Measurements from ENCODE around the gene HOXB13.

HOXB13 gene

DNA sequence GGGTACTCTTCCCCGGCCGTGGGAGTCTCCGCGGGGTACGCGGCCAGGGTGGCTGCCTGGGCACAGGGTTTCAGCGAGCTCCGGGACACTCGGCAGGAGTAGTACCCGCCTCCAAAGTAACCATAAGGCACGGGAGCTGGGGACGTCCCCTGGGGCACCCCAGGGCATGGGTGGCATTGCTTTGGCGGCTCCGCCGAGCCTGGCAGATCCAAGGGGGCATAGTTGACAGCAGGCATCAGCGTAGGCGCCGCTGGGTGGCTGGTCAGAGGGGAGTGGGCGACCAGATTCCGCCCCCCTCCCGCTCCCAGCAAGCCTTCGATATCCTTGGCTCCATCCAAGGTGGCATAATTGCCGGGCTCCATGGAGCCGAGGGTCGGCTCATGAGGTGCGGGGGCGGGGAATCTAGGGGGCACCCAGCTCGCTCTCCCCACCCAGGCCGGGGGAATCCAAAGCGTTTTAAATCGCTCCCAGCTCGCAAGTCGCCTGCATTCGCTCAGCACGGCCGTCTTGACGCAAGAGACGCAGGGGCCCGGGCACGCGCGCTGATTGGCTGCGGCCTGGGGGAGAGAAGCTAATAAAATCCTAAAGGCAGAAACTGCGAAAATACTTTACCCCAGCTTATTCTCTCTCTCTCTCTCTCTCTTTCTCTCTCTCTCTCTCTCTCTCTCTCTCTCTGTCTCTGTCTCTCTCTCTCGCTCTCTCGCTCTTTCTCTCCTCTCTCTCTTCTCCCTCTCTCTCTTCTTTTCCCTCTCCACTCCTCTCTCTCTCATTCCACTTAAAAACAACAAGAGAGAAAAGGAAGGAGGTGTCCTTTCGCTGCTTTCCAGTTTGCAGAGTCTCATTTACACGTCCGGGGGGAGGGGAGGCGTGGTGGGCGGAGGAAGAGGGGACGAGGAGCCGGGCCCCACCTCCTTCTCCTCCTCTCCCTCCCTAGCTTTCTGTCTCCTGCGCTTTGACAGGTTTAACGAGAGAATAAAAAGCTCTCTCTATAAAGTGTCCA lies at the start of gene HOXB13:
Gene HOXB13, minus strand, starts transcription at position 519 of the 1,000 bp plus-strand sequence. Its CDS starts 157 bp downstream, at position 362.
- no peak for DNase-seq

DNA sequence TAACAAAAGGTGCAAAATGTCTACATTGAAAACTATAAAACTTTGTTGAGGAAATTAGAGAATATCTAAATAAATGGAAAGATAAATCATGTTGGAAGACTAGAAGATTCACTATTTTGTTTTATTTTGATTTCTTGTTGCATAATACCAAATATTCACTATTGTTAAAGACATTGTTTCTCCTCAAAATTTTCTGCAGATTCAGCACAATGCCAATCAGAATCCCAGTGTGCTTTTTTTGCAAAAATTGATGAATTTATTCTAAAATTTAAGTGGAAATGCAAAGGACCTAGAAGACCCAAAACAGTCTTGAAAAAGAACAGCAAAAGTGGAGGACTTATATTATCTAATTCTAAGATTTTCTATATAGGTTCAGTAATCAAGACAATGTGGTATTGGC lies 48.1 kb upstream of the HOXB13 start:
- no peak for DNase-seq

DNA sequence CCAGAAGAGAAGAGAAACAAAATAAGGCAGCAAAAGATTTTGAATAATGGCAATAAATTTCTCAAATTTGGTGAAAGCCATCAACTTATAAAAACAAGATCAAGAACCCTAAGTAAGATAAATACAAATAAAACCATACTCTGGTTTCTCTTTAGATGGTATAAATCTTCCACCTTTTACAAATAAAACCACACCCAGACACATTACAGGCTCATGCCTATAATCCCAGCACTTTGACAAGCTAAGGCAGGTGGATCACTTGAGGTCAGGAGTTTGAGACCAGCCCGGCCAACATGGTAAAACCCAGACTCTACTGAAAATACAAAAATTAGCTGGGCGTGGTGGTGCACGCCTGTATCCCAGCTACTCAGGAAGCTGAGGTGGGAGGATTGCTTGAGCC lies 44.7 kb upstream of the HOXB13 start:
- DNase-seq: no peak

DNA sequence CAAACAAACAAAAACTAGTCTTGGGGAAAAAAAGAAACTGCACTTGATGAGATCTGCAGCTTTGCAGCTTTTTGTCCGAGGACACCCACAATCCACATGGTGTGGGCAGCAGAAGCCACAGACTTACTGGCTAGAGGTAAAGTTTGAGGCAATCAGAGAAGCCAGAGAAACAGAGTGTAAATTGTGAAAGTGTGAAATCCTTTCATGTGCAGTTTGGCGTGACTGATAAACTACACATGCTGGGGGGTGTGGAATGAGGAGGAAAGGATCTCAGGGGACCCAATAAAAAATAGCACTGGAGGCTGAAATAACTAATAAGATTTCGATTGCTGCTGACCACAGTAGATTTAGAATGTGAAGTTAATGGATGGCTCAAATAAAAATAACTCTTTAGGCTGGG lies 42.4 kb upstream of the HOXB13 start:
- no peak for DNase-seq

DNA sequence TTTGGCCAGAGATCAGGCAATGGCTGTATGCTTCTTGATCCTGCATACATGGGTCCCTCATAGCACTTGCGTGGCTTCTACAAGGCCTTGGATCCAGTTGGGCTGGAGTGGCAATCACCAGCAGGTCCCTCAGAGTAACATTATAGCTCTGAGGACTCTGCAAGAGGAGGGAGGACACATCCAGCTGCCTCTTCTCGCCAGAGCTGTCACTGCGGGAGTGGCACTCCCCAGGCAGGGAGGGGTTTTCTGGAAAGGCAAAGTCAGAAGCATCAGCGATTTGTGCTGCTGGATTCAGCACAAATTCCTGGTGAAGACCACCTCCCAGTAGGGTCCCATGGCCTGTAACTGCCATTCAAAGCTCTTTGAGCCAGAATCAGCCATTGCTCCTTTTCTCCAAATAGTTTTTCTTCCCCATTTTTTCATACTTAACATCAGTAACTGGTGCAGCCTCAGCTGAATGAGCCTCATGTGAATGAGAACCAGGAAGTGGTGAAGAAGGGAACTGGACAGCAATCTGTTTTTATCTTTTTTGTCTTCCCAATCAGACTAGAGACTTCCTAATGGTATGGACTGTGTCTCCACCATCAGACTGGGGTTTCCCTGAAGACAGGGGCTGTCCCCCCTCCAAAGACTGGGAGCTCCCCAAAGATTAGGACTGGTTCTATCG lies 40.6 kb upstream of the HOXB13 start:
- no peak for DNase-seq

DNA sequence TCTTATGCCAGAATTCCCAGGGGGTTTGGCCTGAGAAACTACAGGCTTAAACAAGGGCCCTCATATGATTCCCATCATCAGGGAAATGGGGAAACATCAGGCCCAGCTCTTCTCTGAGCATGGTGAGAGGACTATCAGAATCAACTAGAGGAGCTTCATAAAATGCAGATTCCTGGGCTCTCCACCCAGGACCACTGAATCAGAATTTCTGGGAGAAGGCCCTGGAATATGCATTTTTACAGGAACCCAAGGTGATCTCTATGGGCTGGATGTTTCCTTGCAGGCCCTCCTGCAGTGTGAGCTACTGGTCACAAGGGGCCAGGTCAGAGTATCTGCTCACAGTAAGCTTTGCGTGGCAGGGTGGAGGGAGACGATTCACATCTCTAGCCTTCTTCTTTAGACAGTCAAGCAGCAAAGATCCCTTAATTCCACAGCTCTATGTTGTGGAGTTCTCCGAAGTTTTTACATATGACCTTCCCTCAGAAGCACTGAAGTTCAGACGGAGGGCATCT lies 38.8 kb upstream of the HOXB13 start:
- no peak for DNase-seq

DNA sequence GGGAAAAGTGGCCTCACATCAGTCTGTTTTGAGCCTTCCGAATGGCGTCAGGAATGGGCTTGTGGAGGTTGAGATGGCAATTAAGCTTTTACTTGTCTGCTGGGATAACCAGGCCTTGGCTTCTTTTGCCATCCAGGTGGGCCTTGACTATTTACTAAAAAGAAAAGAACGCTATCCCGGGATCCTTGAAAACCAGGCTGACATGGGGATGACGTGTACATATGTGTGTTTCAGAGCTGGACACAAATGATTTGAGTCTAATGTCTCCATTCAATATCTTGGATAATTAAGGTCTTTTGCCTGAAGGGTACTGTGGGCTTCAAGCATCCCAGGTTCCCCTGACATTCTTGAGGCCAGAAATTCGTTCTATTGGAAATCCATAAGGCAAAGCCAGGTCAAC lies 32.6 kb upstream of the HOXB13 start:
- no peak for DNase-seq

DNA sequence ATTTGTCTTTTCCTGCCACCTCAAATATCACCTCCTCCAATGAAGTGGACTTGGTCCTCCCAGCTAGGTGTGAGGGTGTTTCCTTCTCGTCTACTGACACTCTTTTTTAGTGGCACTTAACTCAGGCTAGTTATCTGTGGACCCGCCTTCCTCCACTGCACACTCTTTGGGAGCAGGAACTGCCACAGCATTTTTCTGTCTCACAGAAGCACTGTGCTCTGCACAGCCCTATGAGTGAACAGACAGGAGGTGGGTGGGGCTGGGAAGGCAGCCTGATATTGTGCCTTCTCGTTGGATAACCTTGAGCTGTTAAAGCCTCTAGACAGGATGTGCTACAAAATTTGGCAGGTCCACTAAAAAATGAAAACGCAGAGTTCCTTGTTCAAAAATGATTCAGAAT lies 31.9 kb upstream of the HOXB13 start:
- DNase-seq: no peak

DNA sequence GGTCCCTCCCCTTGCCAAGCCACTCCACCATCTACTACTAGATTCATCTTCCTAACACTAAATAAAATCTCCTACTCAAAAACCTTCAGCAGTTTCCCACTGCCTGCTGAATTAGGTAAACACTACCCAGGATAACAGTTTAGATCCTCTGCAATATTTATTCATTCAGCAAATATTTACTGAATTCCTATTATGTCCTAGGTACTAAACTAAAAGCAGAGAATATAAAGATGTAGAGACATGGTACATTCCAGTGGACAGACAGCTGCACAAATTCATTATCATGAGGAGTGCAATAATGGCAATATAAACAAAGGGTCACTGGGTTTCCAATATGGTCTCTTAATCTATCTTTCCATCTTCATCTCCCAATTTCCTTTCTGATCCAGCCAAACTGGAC lies 30.7 kb upstream of the HOXB13 start:
- no peak for DNase-seq

DNA sequence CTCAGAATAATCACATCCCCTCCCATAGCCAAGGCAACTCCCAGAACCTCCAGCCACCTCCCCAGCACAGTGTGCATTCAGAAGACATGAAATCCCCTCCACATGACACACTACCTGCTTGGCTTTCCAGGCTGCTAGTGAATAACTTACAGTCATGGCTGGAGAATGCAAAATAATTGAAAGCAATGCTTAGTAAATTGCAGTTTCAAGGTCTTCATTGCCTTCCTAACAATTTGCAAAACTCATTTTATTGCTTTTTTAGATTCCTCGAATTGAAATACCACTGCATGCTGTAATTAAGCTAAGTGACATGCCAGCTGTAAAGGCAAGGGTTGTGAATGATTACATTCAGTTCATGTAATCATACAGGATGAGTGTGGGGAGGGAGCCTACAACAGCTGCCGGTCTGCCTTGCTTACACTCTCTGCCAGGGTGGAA lies 29.0 kb upstream of the HOXB13 start:
- DNase-seq: no peak

DNA sequence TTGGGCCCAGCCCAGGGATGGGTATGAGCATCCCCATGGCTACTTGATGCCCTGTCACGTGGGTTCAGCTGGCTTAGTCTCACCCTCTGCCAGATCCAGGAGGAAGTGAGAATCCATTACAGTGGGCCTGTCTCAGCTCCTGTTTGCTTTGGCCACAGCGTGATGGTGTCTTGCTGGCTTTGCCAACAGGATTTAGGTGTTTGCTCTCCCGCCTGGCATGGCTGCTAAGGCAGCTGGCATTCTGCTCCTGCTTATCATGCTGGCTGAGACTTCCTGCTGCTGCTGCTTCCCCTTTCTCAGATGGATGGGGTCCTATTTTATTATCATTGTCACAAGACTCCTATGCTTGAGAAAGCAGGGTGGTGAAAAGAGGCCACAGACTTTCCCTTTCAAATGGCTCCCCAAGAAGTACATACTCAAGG lies 28.3 kb upstream of the HOXB13 start:
- DNase-seq: no peak

DNA sequence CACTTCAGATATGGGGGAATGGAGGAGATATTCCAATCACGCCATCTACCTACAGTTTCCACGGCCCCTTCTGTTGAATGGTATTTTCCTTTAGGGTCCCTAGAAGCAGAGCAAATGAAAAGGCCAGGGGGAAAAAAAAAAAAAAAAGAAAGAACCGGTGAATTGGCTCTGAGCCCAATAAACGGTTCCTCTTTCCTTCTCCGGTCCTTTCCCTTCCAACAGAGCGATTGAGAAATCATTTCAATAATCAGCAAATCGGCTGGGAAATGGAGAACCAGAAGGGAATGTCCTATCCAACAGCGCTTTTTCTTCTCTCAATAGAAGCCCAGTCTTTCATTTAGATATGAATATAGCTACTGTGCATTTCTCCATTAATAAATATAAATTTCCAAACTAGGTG lies 26.8 kb upstream of the HOXB13 start:
- no peak for DNase-seq

DNA sequence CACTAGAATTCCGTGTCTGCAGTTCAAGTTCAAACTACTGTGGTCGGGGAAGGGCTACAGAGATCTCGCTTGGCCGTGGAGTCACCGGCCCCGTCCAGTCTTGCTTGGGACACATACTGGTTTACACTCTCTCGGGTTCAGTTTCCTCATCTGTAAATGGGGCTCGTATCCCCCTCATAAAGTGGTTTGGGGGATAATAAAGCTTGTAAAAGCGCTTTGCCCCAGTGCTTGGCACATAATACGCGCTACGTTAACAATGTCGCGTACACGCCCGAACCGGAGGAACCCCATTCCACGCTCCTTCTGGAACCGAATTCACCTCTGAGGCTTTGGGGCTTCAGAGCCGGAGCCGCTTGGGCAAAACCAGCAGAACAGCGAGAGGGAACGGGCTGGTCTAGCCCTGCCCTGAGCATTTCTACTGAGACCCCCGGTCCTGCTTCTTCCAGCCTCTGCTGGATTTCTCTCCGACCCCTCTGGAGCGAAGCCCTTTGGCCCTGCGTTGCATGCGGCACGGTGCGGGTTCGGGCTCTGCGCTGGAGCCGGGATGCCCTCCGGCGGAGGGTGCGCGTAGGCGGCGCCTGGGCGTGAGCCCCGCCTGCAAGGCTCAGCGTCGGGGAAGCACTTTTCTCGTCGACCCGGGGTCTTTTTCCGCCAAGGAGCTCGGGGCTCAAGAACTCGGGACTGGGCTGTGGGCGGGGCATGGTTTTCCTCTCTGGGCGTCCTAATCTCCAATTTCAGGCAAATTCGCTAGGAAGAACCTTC lies 26.1 kb upstream of the HOXB13 start:
- no peak for DNase-seq

DNA sequence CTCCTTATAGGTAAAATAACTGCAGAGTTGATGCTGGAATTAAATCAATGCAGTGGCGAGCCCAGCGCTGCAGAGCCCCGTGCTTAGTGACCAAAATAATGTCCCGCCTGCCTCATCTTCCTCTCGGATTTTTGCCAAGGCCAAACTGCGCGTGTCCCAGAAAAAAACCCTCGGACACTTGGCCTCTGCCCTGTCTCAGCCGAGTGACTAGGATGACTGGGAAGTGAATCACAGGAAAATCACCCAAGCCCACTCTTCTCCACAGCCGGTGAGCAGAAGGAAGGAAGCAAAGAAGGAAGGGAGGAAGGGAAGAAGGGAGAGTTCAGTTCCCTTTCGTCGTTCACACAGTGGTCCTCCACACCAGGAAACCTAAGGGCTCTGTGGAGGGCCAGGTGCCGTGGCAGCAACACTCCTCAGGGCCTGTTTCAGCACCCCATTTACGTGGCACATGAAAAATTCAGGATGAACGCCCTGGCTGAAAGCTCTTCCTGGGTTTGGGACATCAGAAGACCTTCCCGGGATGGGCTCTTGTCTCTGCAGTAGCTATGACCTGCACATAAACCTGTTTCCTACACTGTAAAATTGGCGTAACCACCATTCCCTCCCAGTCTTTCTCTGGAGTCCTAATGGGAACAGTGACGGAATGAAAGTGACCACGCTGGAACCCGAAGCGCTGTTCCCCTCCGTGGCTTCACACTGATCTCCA lies 25.4 kb upstream of the HOXB13 start:
- DNase-seq: no peak

DNA sequence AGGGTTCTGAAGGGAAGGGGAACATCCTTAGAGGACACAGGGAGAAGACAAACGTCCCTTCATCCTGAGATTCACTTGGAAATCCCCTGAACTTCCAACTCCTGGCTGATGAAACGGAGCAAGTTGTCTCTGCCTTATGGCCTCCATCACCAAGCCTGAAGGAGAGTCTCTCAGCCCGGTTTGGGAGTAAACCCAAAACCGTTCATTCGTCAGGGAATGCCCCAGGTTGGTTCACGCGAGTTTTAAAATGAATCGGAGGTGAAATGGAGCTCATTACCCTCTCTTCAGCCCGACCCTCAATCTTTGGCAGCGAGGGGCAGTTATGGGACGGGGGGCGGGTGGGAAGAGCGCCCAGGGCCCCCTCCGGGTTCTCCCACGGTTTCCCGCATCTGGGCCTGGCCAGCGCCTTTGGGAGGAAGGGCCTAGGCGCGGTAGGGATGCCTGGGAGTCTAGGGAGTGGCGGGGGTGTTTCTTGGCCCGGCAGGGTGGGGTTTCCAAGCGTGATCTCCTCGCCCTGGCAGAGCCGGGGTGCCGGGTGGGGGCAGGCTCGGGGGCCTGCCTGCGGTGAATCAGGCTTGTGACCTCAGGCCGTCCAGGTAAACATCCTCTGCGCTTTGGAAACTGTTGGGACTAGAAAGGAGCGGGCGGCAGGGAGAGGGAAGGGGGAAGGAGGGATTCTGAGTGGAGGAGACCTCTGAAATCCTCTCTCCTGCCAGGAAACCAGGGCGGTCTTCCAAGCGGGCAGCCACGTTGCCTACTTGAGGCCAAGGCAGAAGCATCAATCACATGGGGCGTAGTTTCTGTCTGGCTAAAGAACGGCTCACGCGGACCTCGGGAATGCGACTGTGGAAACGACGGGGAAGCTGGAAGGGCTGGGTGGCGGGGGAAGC lies 24.1 kb upstream of the HOXB13 start:
- DNase-seq: no peak

DNA sequence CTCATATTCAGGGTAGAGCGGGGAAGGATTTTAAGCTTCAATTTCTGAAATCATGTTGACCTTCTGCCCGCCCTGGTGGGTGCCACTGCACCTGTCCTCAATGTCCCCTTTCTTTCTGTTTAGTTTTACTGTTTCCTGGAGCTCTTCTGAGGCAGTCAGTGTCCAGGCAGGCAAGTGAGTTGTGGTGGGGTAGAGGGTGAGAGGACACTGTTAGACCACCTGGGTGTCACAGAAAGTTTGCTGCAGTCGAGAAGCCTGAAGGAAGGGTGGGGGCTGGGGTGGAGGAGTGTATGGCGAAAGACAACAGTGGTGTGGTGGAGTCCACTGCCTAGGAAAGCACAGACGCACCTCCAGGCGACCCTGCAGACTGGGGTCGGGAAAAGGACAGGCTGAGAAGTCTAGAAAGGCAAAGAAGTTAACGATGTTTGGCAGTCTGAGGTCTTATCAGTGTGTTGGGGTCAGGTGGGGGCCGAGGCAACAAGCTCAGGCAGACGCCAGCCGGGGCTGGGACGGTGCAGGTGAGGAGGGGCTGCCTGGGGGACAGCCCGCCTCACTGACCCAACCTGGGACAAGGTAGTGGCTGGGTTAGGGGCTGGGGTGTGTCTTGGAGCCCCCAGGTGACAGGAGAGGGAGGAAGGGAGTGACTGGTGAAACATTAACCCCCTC lies 23.3 kb upstream of the HOXB13 start:
- no peak for DNase-seq

DNA sequence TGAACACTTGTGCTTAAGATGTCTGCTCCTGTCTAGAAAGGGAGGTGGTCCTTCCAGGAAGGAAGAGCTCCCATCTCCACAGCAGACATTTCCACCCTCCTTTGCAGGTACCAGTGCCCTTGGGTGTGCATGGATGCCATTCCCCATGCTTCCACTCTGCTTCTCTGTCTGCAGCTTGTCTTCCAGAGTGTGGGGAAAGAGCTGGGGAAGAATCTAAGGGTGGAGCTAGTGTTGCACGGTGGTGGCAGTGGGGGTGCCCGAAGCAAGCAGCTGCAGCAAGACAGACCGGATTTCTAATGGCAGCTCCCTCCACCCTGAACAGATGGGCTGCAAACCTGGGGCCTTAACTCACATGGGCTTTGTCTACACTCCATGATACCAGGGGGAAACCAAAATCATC lies 22.6 kb upstream of the HOXB13 start:
- no peak for DNase-seq

DNA sequence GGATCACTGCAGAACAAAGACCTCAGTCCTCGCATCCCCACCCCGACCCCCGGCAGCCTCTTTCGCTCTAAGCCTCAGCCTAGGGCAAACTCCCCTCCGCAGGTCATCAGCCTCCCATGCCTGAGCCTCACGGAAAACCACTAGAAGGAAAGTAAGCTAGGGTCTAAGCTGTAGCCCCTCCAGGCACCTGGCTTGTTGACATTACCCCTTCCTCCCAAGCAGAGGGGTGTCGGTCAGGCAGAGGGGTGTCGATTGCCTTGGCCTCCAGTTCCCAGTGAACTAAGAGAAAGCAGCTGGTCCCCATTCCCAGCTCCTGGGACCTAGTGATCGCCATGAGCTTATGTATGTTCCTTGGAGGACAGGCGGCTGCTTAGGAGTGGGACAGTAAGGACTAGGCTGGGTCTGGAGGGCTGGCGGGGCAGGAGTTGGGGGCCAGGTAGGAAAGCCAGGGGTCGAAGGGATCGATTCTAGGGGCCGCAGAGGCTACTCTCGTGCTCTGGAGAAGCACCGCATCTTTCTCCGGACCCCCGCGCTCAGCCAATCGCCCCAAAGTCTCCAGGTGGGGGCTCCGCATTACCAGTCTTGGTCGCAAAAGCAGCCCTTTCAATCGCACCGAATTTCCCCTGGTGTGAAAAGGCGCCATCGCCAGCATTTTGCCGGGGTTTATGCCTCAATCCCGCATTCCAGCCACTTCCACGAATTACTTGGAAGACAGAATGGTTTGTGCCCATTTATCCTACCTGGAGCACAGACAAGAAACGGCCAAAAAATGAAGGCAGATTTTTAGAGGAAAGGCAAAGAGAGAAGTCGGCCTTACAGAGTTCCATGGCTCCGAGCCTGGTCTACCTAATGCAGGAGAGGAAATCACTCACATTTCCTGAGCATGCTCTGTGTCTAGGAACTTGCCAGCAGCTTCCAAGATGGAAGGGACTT lies 21.3 kb upstream of the HOXB13 start:
- no peak for DNase-seq

DNA sequence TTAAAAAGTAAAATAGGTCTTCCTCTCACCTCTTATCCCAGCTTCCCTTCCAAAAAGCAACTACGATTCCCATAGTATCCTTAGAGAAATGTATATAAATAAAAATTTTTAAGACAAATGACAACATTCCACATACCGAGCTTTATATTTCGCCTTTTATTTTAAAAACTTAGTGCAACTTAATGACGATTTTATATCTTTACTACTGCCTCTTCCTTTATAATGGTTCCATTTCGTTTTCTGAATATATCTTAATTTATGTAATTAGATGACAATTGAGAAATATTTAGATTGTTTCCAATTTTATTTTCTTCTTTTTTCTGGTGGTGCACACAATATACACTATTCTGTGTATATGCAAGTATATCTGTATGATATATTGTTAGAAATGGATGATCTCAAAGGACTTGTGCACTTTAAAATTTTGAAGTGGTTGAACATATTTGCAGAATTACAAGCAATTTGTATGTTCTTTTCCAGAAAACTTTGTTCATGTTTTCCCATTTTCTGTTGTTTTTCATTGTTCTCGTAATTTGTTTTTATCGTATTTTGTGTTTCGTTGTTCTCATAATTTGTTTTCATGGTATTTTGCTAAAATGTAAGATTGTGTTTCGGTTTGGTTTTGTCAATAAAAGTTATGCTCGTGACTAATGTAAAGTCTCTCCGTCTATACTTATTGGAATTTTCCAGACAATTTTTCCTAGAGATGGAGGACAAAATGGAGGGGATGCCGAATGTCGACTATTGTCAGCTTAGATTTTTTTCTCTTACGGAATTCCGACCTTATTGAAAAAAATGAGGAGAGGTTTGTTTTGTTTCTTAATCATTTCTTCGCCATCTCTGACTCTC lies 20.4 kb upstream of the HOXB13 start:
- no peak for DNase-seq

Data from activated CD8-positive, alpha-beta memory T cell treated with anti-CD3 and anti-CD28 coated beads for 24 hours (primary cell).